Coronary artery (tissue), 2 donors: ENCODE measurements around the gene FMN1.

Experiments used
- DNase-seq: peaks from one replicate; pipeline ENCODE4 v3.0.0-alpha.2; 2017; ENCODE audit warnings: low spot score
- H3K27ac ChIP-seq, 2 donors: fragments of 200-600 bp; sonication (generic); one replicate each; pipeline ENCODE4 v1.5.1; 2016 to 2019
- H3K4me3 ChIP-seq: fragments of 200-600 bp; sonication (generic); 2 replicates; pipeline ENCODE4 v1.5.1; 2016; ENCODE audit warnings: mild to moderate bottlenecking, moderate library complexity
- CTCF ChIP-seq: fragments of 200-600 bp; sonication (generic); IDR thresholded peaks from one replicate; pipeline ENCODE4 v1.5.1; 2019; ENCODE audit warnings: antibody characterized with exemption

The FMN1 gene

GRCh38 chr15:32972686-32973085 is 221.8 kb downstream of the FMN1 start:
- H3K27ac ChIP-seq, result no peak overlapping the region
- TF ChIP-seq CTCF, result no peak
- DNase-seq, result no peak
- H3K4me3 ChIP-seq, result no peak overlapping the region

- Histone ChIP-seq H3K4me3 (no peak overlapping the region), H3K27ac (no peak overlapping the region)
- no peak for DNase-seq
- TF ChIP-seq CTCF, result no peak
Observed at GRCh38 chr15:32970847-32971246, 223.7 kb downstream of the FMN1 start.

- TF ChIP-seq CTCF, result no peak
- Histone ChIP-seq H3K4me3 (no peak overlapping the region), H3K27ac (no peak overlapping the region)
- DNase-seq, result no peak
Observed at GRCh38 chr15:32967521-32967920, 227.0 kb downstream of the FMN1 start.

GRCh38 chr15:32966512-32966911 is 228.0 kb downstream of the FMN1 start:
- no peak for TF ChIP-seq CTCF
- Histone ChIP-seq H3K27ac (no peak overlapping the region), H3K4me3 (no peak overlapping the region)
- DNase-seq, result no peak

- no peak overlapping the region for H3K4me3 ChIP-seq
- no peak overlapping the region for H3K27ac ChIP-seq
- no peak for DNase-seq
- TF ChIP-seq CTCF, result no peak
Observed at GRCh38 chr15:32965897-32966296, 228.6 kb downstream of the FMN1 start.

GRCh38 chr15:32959077-32959476 is 235.4 kb downstream of the FMN1 start:
- DNase-seq, result no peak
- no peak for TF ChIP-seq CTCF
- Histone ChIP-seq H3K27ac (no peak overlapping the region), H3K4me3 (no peak overlapping the region)

GRCh38 chr15:32957219-32957618 is 237.3 kb downstream of the FMN1 start:
- Histone ChIP-seq H3K27ac (no peak overlapping the region), H3K4me3 (no peak overlapping the region)
- TF ChIP-seq CTCF, result no peak
- DNase-seq, result no peak
